PC-3 (cell line): ENCODE results near the gene NDUFA3. TPM values are rescaled to one million over a fixed set of nuclear protein-coding genes. Genes with fewer than 3 reads are reported as not detected.

Experiments used
- ATAC-seq: fragments of 200-7000 bp; cut with Tn5 transposase; 2 replicates; pipeline ENCODE4 v1.9.1; 2020; ENCODE audit warnings: mild to moderate bottlenecking, moderate library complexity
- BruUV-seq: library from RNA; stranded (reverse); fragments of 400-500 nt; replicated peaks from 2 replicates; lab custom pipeline; 2021; lab: Mats Ljungman, UMichigan
- CTCF ChIA-PET: fragments of 300-600 bp; sonication (Branson Sonifier 250); formaldehyde crosslinking; loops from one replicate; lab custom pipeline; 2022; ENCODE audit warnings: antibody characterized with exemption; lab: Charles Lee
- POLR2A ChIA-PET: fragments of 300-600 bp; sonication (Branson Sonifier 250); formaldehyde crosslinking; loops from one replicate; lab custom pipeline; 2022; ENCODE audit warnings: antibody characterized with exemption; ENCODE audit not compliant: unreplicated experiment; lab: Charles Lee
- DNase-seq: peaks from one replicate; pipeline ENCODE4 v3.0.0-alpha.2; 2015
- H2AFZ ChIP-seq: fragments of 300-600 bp; sonication (generic); 2 replicates; pipeline ENCODE4 v1.6.0; 2016; ENCODE audit warnings: antibody characterized with exemption, low read length
- H3F3A ChIP-seq: fragments of 300-600 bp; sonication (generic); one replicate; pipeline ENCODE4 v1.6.0; 2017; ENCODE audit warnings: antibody characterized with exemption, low read length, control low read depth, mild to moderate bottlenecking; ENCODE audit not compliant: unreplicated experiment
- H3K27ac ChIP-seq: fragments of 300-600 bp; sonication (generic); 2 replicates; pipeline ENCODE4 v1.5.1; 2016; ENCODE audit warnings: mild to moderate bottlenecking, low read length
- H3K27me3 ChIP-seq: fragments of 300-600 bp; sonication (generic); 2 replicates; pipeline ENCODE4 v1.6.1; 2016; ENCODE audit warnings: low read length, mixed read lengths
- H3K36me3 ChIP-seq: fragments of 300-600 bp; sonication (generic); 2 replicates; pipeline ENCODE4 v1.6.1; 2016; ENCODE audit warnings: low read depth, mixed run types, low read length, mixed read lengths
- H3K4me1 ChIP-seq: fragments of 300-600 bp; sonication (generic); 2 replicates; pipeline ENCODE4 v1.5.1; 2016; ENCODE audit warnings: low read length; ENCODE audit not compliant: insufficient read depth
- H3K4me2 ChIP-seq: fragments of 300-600 bp; sonication (generic); 2 replicates; pipeline ENCODE4 v1.6.0; 2016; ENCODE audit warnings: low read length
- H3K4me3 ChIP-seq: fragments of 300-600 bp; sonication (generic); 2 replicates; pipeline ENCODE4 v1.5.1; 2016; ENCODE audit warnings: mild to moderate bottlenecking, low read length, mixed read lengths
- H3K79me2 ChIP-seq: fragments of 300-600 bp; sonication (generic); 2 replicates; pipeline ENCODE4 v1.6.1; 2017; ENCODE audit warnings: low read length, mixed read lengths
- H3K9ac ChIP-seq: fragments of 300-600 bp; sonication (generic); 2 replicates; pipeline ENCODE4 v1.6.0; 2016; ENCODE audit warnings: mild to moderate bottlenecking, low read length
- H3K9me2 ChIP-seq: fragments of 300-600 bp; sonication (generic); replicated peaks from 2 replicates; pipeline ENCODE4 v1.6.1; 2016; ENCODE audit warnings: mixed run types, low read length, mixed read lengths
- H3K9me3 ChIP-seq: fragments of 300-600 bp; sonication (generic); 2 replicates; pipeline ENCODE4 v1.6.1; 2016; ENCODE audit warnings: low read length, mixed read lengths
- H4K20me1 ChIP-seq: fragments of 300-600 bp; sonication (generic); 2 replicates; pipeline ENCODE4 v1.6.1; 2016; ENCODE audit warnings: low read length, mixed read lengths
- CTCF ChIP-seq: fragments of 300-600 bp; sonication (generic); conservative IDR thresholded peaks from 2 replicates; pipeline ENCODE4 v1.5.1; 2017; ENCODE audit warnings: antibody characterized with exemption, low read depth, mild to moderate bottlenecking, low read length
- EZH2 ChIP-seq: fragments of 300-600 bp; sonication (generic); IDR thresholded peaks from one replicate; pipeline ENCODE4 v1.6.1; 2017; ENCODE audit warnings: antibody characterized with exemption, mild to moderate bottlenecking, low read length; ENCODE audit not compliant: unreplicated experiment
- EZH2phosphoT487 ChIP-seq: fragments of 300-600 bp; sonication (generic); IDR thresholded peaks from 2 replicates; pipeline ENCODE4 v1.6.1; 2018; ENCODE audit warnings: mild to moderate bottlenecking, antibody characterized with exemption, low read length, borderline replicate concordance
- intact Hi-C: fragments of 100-400 bp; cut with micrococcal nuclease; formaldehyde crosslinking; loops from 2 replicates; pipeline ENCODE4 v1.9.0; 2023
- total RNA-seq: library from RNA; depleted of rRNA; stranded (reverse); fragments of >200 nt; gene quantifications from 2 replicates; pipeline ENCODE4 v1.2.3, GENCODE V29; 2014

Gene NDUFA3
- total RNA-seq, 1 experiment from 2014 or later, result 138 TPM

GRCh38 chr19:54074851-54075250 is 27.8 kb upstream of the NDUFA3 start:
- no peak overlapping the region for H3K4me2 ChIP-seq
- no peaks in the 10 kb centered on the region for H3K4me1 ChIP-seq
- ChIA-PET CTCF (no interaction called here), POLR2A (no interaction called here)
- H4K20me1 ChIP-seq, result no peaks in the 10 kb centered on the region
- H2AFZ ChIP-seq, result no peak overlapping the region
- H3K79me2 ChIP-seq, result no peaks in the 10 kb centered on the region
- H3K9ac ChIP-seq, result no peak overlapping the region
- no peak overlapping the region for H3K27ac ChIP-seq
- H3K27me3 ChIP-seq, result 0 out of 2 replicates have a peak, but pooled peaks cover under 1% of the 10 kb centered on the region
- ATAC-seq, result no peak
- H3K36me3 ChIP-seq, result no peaks in the 10 kb centered on the region
- no peaks in the 10 kb centered on the region for H3F3A ChIP-seq
- H3K9me2 ChIP-seq, result no peaks in the 10 kb centered on the region
- no TSS peak for BruUV-seq
- no peak for TF ChIP-seq CTCF
- H3K4me3 ChIP-seq, result no peak overlapping the region
- no peak for DNase-seq
- intact Hi-C loops, result no loop called here
- peaks cover 1% of the 10 kb centered on the region; the same call in 1 of the 2 replicates for H3K9me3 ChIP-seq

- no peaks in the 10 kb centered on the region for H3K4me1 ChIP-seq
- no peaks in the 10 kb centered on the region for H3K27me3 ChIP-seq
- H4K20me1 ChIP-seq, result no peaks in the 10 kb centered on the region
- ChIA-PET POLR2A (no interaction called here), CTCF (no interaction called here)
- H3F3A ChIP-seq, result no peaks in the 10 kb centered on the region
- no peak overlapping the region for H3K27ac ChIP-seq
- no TSS peak for BruUV-seq
- no peak overlapping the region for H3K9ac ChIP-seq
- DNase-seq (no peak), ATAC-seq (no peak)
- H3K4me3 ChIP-seq, result no peak overlapping the region
- H3K36me3 ChIP-seq, result no peaks in the 10 kb centered on the region
- no peaks in the 10 kb centered on the region for H3K79me2 ChIP-seq
- intact Hi-C loops, result no loop called here
- H3K9me2 ChIP-seq, result no peaks in the 10 kb centered on the region
- no peak for TF ChIP-seq EZH2
- no peak for TF ChIP-seq CTCF
- H3K9me3 ChIP-seq, result peaks cover 6% of the 10 kb centered on the region; the same call in 1 of the 2 replicates
- no peak overlapping the region for H3K4me2 ChIP-seq
- no peak overlapping the region for H2AFZ ChIP-seq
These were observed 25.3 kb upstream of the NDUFA3 start for GRCh38 chr19:54077334-54077733.

- Histone ChIP-seq H3K79me2 (no peaks in the 10 kb centered on the region), H3K4me1 (no peaks in the 10 kb centered on the region), H3K4me2 (no peak within 1 kb of the TSS), H2AFZ (no peak within 1 kb of the TSS), H3K27me3 (no peaks in the 10 kb centered on the region), H3K9me3 (peaks cover 6% of the 10 kb centered on the region; the same call in 1 of the 2 replicates), H3K27ac (no peak within 1 kb of the TSS), H3K36me3 (no peaks in the 10 kb centered on the region), H4K20me1 (no peaks in the 10 kb centered on the region), H3K4me3 (no peak within 1 kb of the TSS), H3F3A (no peaks in the 10 kb centered on the region), H3K9ac (no peak within 1 kb of the TSS), H3K9me2 (no peaks in the 10 kb centered on the region)
- intact Hi-C loops, result no loop called here
- no peak for ATAC-seq
- POLR2A ChIA-PET, result no interaction called here
- BruUV-seq, result no TSS peak
- no peak for TF ChIP-seq CTCF
- no peak for TF ChIP-seq EZH2
- TF ChIP-seq EZH2phosphoT487, result no peak
- no peak for DNase-seq
- CTCF ChIA-PET, result no interaction called here
These were observed 21.6 kb upstream of the NDUFA3 start, which contains the start of gene TARM1 for GRCh38 chr19:54081032-54081431. Gene TARM1, minus strand, starts transcription at chr19:54081365. Its CDS starts 25 bp downstream, at chr19:54081340.
